Astrocyte of the spinal cord (primary cell): Measurements from ENCODE around the gene ARHGAP42.

Experiments used
- DNase-seq: peaks from one replicate; pipeline ENCODE4 v3.0.0; 2011; ENCODE audit warnings: low read depth, low spot score
- H3K4me3 ChIP-seq: 2 replicates; pipeline ENCODE4 v1.5.1; 2011; ENCODE audit warnings: low read depth, mild to moderate bottlenecking, low read length, moderate library complexity
- in situ Hi-C: cut with HindIII; loops from 2 replicates; pipeline ENCODE4 v1.10.0; 2017; ENCODE audit warnings: low sequenced_read_pairs
- TF ChIP-seq, protein P1 (sequence below): IDR thresholded peaks from 2 replicates; pipeline ENCODE4 v1.5.1; 2012; ENCODE audit warnings: low read depth, mild to moderate bottlenecking, low read length, inconsistent platforms

The ARHGAP42 gene

DNA sequence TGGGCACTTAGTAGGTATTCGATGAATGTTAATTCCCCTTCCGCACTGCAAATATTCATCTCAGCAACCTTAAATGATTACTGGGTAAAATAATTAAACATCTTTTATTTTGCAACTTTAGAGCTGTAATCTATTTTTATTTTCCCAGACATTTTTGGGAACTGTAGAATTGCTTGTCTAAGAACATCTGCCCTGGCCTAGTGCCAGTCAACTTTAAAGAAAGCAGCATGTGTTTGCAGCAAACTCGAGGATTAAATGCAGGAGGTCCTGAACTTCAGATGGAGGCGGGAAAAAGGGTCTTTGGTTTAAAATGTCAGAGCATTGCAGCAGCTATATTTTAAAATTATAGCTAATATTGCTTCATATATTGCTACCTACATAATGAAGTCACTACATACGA, 252.5 kb downstream of the ARHGAP42 start:
- TF ChIP-seq, protein P1, sequence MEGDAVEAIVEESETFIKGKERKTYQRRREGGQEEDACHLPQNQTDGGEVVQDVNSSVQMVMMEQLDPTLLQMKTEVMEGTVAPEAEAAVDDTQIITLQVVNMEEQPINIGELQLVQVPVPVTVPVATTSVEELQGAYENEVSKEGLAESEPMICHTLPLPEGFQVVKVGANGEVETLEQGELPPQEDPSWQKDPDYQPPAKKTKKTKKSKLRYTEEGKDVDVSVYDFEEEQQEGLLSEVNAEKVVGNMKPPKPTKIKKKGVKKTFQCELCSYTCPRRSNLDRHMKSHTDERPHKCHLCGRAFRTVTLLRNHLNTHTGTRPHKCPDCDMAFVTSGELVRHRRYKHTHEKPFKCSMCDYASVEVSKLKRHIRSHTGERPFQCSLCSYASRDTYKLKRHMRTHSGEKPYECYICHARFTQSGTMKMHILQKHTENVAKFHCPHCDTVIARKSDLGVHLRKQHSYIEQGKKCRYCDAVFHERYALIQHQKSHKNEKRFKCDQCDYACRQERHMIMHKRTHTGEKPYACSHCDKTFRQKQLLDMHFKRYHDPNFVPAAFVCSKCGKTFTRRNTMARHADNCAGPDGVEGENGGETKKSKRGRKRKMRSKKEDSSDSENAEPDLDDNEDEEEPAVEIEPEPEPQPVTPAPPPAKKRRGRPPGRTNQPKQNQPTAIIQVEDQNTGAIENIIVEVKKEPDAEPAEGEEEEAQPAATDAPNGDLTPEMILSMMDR: no peak
- DNase-seq: no peak
- in situ Hi-C loops: no loop called here
- no peak overlapping the region for H3K4me3 ChIP-seq

DNA sequence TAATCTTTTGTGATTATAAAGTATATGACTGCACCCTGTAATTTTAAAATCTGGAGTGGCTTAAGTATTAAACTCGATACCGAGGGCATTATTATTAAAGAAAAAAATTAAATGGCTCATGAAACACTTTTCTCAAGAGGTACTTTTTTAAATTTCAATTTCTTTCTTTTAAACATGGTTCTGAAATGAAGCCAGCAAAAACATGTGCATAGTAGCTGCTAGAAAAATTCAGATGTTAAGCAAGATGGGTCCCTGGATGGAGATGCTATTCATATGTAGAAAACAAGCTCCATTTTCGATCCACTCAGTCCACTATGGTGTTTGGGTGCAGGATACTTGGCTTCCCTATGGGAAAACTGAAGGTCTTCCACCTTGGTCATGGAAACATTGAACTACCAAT, 253.0 kb downstream of the ARHGAP42 start:
- in situ Hi-C loops: no loop called here
- H3K4me3 ChIP-seq: no peak overlapping the region
- TF ChIP-seq, protein P1: no peak
- DNase-seq: no peak

DNA sequence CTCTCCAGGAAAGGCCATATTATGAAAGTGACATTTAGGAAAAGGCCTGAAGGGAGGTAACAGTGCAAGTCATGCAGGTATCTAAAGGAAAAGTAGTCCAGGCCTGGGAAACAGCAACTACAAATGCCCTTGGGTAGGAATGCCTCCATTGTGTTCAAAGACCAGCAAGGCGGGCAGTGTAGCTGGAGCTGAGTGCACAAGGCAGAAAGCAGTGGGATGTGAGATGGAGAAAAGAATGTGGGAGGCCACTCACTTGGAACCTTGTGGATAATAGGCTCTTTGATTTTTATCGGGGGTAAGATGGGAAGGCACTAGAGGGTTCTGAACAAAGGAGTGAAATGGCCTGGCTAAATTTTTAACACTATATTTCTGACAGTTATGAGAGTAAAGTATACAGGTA, 253.9 kb downstream of the ARHGAP42 start:
- no peak overlapping the region for H3K4me3 ChIP-seq
- no peak for DNase-seq
- in situ Hi-C loops: no loop called here
- TF ChIP-seq, protein P1: no peak

DNA sequence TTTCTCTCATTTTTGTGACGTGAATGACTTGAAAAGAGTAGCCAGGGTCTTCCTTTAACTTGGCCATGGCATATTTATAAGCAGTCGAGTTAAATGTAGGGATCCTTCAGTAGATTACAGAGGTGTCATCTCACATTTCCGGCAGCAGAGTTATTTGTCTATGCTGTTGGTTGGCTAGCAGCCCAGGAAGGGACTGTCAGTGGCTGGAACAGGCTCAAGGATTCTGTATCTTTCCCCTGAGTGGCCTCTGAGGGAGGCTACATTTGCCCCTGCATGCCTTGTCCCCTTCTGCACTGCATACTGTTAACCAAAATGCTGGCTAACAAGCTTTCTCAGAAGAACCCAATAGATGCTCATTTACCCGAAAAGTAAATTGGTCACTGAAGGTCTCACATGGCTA, 254.9 kb downstream of the ARHGAP42 start:
- TF ChIP-seq, protein P1: no peak
- no peak for DNase-seq
- no peak overlapping the region for H3K4me3 ChIP-seq
- in situ Hi-C loops: no loop called here

DNA sequence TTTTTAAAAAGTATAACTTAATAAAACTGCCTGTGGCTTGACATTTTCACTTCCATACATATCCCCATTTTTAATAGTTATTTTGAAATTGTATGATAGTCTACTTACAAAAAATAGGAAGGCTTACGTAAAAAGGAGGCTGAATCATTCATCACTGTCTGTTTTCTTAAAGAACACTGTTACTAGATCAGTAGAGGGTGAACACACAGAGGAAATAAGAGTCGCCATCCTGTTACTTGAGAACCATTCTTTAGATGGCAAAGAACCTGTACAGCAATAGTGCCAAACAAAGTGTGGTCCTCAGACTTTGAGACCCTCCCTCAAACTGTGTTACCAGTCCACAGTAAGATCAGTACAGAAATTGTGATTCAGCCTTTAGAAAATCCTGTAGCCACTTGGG, 261.8 kb downstream of the ARHGAP42 start:
- in situ Hi-C loops: no loop called here
- no peak overlapping the region for H3K4me3 ChIP-seq
- no peak for DNase-seq
- TF ChIP-seq, protein P1: no peak

DNA sequence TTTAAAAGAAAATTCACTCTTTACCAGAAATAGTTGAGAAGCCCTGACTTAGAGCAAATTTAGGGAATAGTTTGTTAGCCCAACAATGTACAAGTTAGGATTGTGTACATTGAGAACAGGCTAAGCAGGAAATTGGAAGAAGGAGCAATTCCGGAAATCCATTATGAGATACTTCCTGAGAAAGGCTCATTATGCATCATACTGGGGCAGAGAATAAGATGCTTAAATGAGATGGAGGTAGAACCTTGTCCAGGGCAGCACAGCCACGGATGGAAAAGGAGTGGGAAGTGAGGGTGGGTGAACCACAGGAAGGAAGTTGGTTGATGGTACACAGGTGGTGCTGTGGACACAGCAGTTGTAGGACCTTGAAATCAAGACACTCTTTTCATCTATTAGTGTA, 262.4 kb downstream of the ARHGAP42 start:
- no peak for DNase-seq
- in situ Hi-C loops: no loop called here
- TF ChIP-seq, protein P1: no peak
- no peak overlapping the region for H3K4me3 ChIP-seq

DNA sequence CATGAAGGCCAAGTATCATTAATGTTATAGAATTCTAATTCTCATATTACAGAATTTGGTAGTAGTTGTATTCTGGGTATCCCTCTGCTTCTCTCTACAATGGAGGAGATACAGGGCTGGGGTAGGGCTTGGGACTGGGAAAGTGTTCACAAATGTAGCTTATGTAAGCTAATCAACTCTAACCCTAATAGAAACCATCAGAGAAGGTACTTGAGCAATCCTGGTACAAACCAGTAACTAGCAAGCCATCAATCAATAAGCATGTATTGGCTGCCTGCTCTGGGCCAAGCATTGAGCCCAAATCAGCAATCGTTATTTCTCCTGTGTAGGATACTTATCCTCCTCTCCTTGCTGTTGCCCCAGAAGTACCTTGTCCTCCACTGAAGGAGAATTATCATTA, 268.2 kb downstream of the ARHGAP42 start:
- no peak overlapping the region for H3K4me3 ChIP-seq
- TF ChIP-seq, protein P1: no peak
- DNase-seq: no peak
- in situ Hi-C loops: no loop called here
